Neuronal stem cell (in vitro differentiated cells): ENCODE measurements around the gene ALG9.

ENCODE experiments used
- DNase-seq: peaks from one replicate; pipeline ENCODE4 v3.0.0-alpha.2; 2013; ENCODE audit warnings: low spot score
- H2AFZ ChIP-seq: one replicate; pipeline ENCODE4 v1.6.1; 2013; ENCODE audit warnings: mild to moderate bottlenecking, low read length, inconsistent platforms
- H2AK5ac ChIP-seq: 2 replicates; pipeline ENCODE4 v1.6.1; 2013; ENCODE audit warnings: low read depth, mild to moderate bottlenecking, inconsistent platforms, low read length, moderate library complexity, mixed read lengths
- H2BK120ac ChIP-seq: 2 replicates; pipeline ENCODE4 v1.6.1; 2013; ENCODE audit warnings: low read depth, mild to moderate bottlenecking, inconsistent platforms, low read length, moderate library complexity, mixed read lengths
- H2BK12ac ChIP-seq: one replicate; pipeline ENCODE4 v1.6.1; 2013; ENCODE audit warnings: low read length, inconsistent platforms
- H2BK15ac ChIP-seq: 2 replicates; pipeline ENCODE4 v1.6.1; 2013; ENCODE audit warnings: mild to moderate bottlenecking, low read length, inconsistent platforms, mixed read lengths
- H2BK5ac ChIP-seq: one replicate; pipeline ENCODE4 v1.6.1; 2013; ENCODE audit warnings: inconsistent platforms, mild to moderate bottlenecking, low read length, moderate library complexity
- H3K14ac ChIP-seq: one replicate; pipeline ENCODE4 v1.6.1; 2013; ENCODE audit warnings: low read length, inconsistent platforms
- H3K18ac ChIP-seq: 2 replicates; pipeline ENCODE4 v1.6.1; 2013; ENCODE audit warnings: low read length, inconsistent platforms
- H3K23ac ChIP-seq: 2 replicates; pipeline ENCODE4 v1.6.1; 2013; ENCODE audit warnings: low read depth, mild to moderate bottlenecking, mixed read lengths, low read length, inconsistent platforms; ENCODE audit not compliant: poor library complexity
- H3K27ac ChIP-seq: replicated peaks from 3 replicates; pipeline ENCODE4 v1.5.1; 2013; ENCODE audit warnings: low read length, inconsistent platforms
- H3K27me3 ChIP-seq, 3 experiments: 2 replicates each; pipeline ENCODE4 v1.6.1; 2013; ENCODE audit warnings: low read length in 3 of 3, mild to moderate bottlenecking in 2 of 3, inconsistent platforms in 1 of 3, low read depth in 1 of 3, mixed read lengths in 1 of 3, moderate library complexity in 1 of 3; ENCODE audit not compliant: control insufficient read depth in 3 of 3, insufficient read depth in 3 of 3
- H3K36me3 ChIP-seq, 2 donors: replicated peaks in 1 of 2; 2 replicates each; pipeline ENCODE4 v1.6.1; 2013; ENCODE audit warnings: low read length in 2 of 2; ENCODE audit not compliant: control insufficient read depth in 2 of 2, insufficient read depth in 2 of 2
- H3K4ac ChIP-seq: 2 replicates; pipeline ENCODE4 v1.6.1; 2013; ENCODE audit warnings: inconsistent platforms, mild to moderate bottlenecking, low read length, moderate library complexity
- H3K4me1 ChIP-seq, 2 donors: 1 replicate in 1 of 2; 2 replicates in 1 of 2; pipeline ENCODE4 v1.6.1; 2013; ENCODE audit warnings: low read length in 2 of 2, low read depth in 1 of 2; ENCODE audit not compliant: control insufficient read depth in 2 of 2, insufficient read depth in 1 of 2
- H3K4me2 ChIP-seq: one replicate; pipeline ENCODE4 v1.6.1; 2013; ENCODE audit warnings: mild to moderate bottlenecking, low read length, inconsistent platforms; ENCODE audit not compliant: insufficient read depth, poor library complexity, severe bottlenecking
- H3K4me3 ChIP-seq, 2 donors: 2 replicates each; pipeline ENCODE4 v1.5.1; 2013; ENCODE audit warnings: low read length in 2 of 2, mild to moderate bottlenecking in 2 of 2, inconsistent platforms in 1 of 2, moderate library complexity in 1 of 2
- H3K79me1 ChIP-seq: one replicate; pipeline ENCODE4 v1.6.1; 2013; ENCODE audit warnings: low read depth, mild to moderate bottlenecking, inconsistent platforms, low read length, moderate library complexity
- H3K9ac ChIP-seq: one replicate; pipeline ENCODE4 v1.6.1; 2013; ENCODE audit warnings: mild to moderate bottlenecking, low read depth, low read length, inconsistent platforms; ENCODE audit not compliant: poor library complexity
- H3K9me3 ChIP-seq, 2 donors: replicated peaks in 1 of 2; 2 replicates each; pipeline versions ENCODE3 to v1.6.1; 2013; ENCODE audit warnings: low read length in 2 of 2, mild to moderate bottlenecking in 2 of 2, inconsistent platforms in 1 of 2, low read depth in 1 of 2, mixed read lengths in 1 of 2, moderate library complexity in 1 of 2; ENCODE audit not compliant: control insufficient read depth in 2 of 2, insufficient read depth in 1 of 2
- H4K8ac ChIP-seq: one replicate; pipeline ENCODE4 v1.6.1; 2013; ENCODE audit warnings: low read depth, mild to moderate bottlenecking, inconsistent platforms, low read length, moderate library complexity
- H4K91ac ChIP-seq: one replicate; pipeline ENCODE4 v1.6.1; 2013; ENCODE audit warnings: low read length, low read depth, mild to moderate bottlenecking, inconsistent platforms; ENCODE audit not compliant: poor library complexity
- WGBS, 2 donors: extraction: QIAGEN DNeasy Blood & Tissue Kit; methylation state at CpG; one replicate each; pipeline ENCODE4 v1.1.7; 2013; ENCODE audit warnings: missing lambda C conversion rate in 2 of 2, mixed read lengths in 1 of 2; ENCODE audit not compliant: insufficient read length in 2 of 2, insufficient replicate concordance in 1 of 2; ENCODE audit errors: extremely low coverage in 2 of 2; 5-methylcytosine and 5-hydroxymethylcytosine counted together

ALG9 gene

GRCh38 chr11:111910676-111911562, 39.5 kb upstream of the ALG9 start:
- WGBS, 2 donors = no CpG with 5 or more reads among the region's 9 CpGs
- DNase-seq = no peak

GRCh38 chr11:111909378-111909777, 38.0 kb upstream of the ALG9 start:
- H3K27ac ChIP-seq = no peak overlapping the region
- no peak overlapping the region for H2BK120ac ChIP-seq
- no peak overlapping the region for H3K4me3 ChIP-seq
- no peak overlapping the region for H3K14ac ChIP-seq
- H3K9ac ChIP-seq = no peak overlapping the region
- H4K91ac ChIP-seq = no peak overlapping the region
- H2BK15ac ChIP-seq = no peak overlapping the region
- no peak overlapping the region for H4K8ac ChIP-seq
- DNase-seq = no peak
- H2BK5ac ChIP-seq = no peak overlapping the region
- H2AFZ ChIP-seq = no peak overlapping the region
- no peaks in the 10 kb centered on the region for H3K9me3 ChIP-seq
- no peak overlapping the region for H2AK5ac ChIP-seq
- no peaks in the 10 kb centered on the region for H3K27me3 ChIP-seq
- no CpG with 5 or more reads among the region's 5 CpGs for WGBS, 2 donors
- no peak overlapping the region for H2BK12ac ChIP-seq
- no peaks in the 10 kb centered on the region for H3K36me3 ChIP-seq
- no peaks in the 10 kb centered on the region for H3K79me1 ChIP-seq
- no peak overlapping the region for H3K4ac ChIP-seq
- no peak overlapping the region for H3K23ac ChIP-seq
- peaks cover 5 to 13% of the 10 kb centered on the region in 2 donors for H3K4me1 ChIP-seq
- H3K4me2 ChIP-seq = no peak overlapping the region
- no peak overlapping the region for H3K18ac ChIP-seq

More at GRCh38 chr11:111910676-111911562, 39.5 kb upstream of the ALG9 start:
- no peak overlapping the region for H2BK15ac ChIP-seq
- H3K23ac ChIP-seq = no peak overlapping the region
- H3K18ac ChIP-seq = no peak overlapping the region
- no peak overlapping the region for H3K9ac ChIP-seq
- no peak overlapping the region for H2AFZ ChIP-seq
- H4K91ac ChIP-seq = no peak overlapping the region
- no peak overlapping the region for H3K4me2 ChIP-seq
- H2BK5ac ChIP-seq = no peak overlapping the region
- H4K8ac ChIP-seq = no peak overlapping the region
- peaks cover 5 to 13% of the 10 kb centered on the region in 2 donors for H3K4me1 ChIP-seq
- no peak overlapping the region for H3K4ac ChIP-seq
- no peak overlapping the region for H3K4me3 ChIP-seq
- no peaks in the 10 kb centered on the region for H3K9me3 ChIP-seq
- peak overlapping the region; percentile 83 for H3K14ac ChIP-seq
- no peaks in the 10 kb centered on the region for H3K36me3 ChIP-seq
- H3K27me3 ChIP-seq = no peaks in the 10 kb centered on the region
- no peaks in the 10 kb centered on the region for H3K79me1 ChIP-seq
- no peak overlapping the region for H2BK12ac ChIP-seq
- H2BK120ac ChIP-seq = no peak overlapping the region
- H2AK5ac ChIP-seq = no peak overlapping the region
- no peak overlapping the region for H3K27ac ChIP-seq

GRCh38 chr11:111908639-111909305, 37.4 kb upstream of the ALG9 start:
- H3K4me2 ChIP-seq = no peak overlapping the region

GRCh38 chr11:111906680-111907079, 35.3 kb upstream of the ALG9 start:
- Histone ChIP-seq H4K8ac (no peak overlapping the region), H3K27me3 (no peaks in the 10 kb centered on the region), H3K4ac (no peak overlapping the region), H3K36me3 (no peaks in the 10 kb centered on the region), H3K4me2 (no peak overlapping the region), H2BK120ac (no peak overlapping the region), H3K4me1 (peaks cover 0 to 3% of the 10 kb centered on the region in 2 donors), H3K27ac (no peak overlapping the region), H3K9ac (no peak overlapping the region), H4K91ac (no peak overlapping the region), H3K18ac (no peak overlapping the region), H3K23ac (no peak overlapping the region), H3K79me1 (no peaks in the 10 kb centered on the region), H2BK12ac (no peak overlapping the region), H3K4me3 (no peak overlapping the region), H3K9me3 (no peaks in the 10 kb centered on the region), H3K14ac (no peak overlapping the region), H2BK15ac (no peak overlapping the region), H2BK5ac (no peak overlapping the region), H2AFZ (peak overlapping the region; percentile 17), H2AK5ac (no peak overlapping the region)
- no CpG with 5 or more reads among the region's 1 CpG for WGBS, 2 donors
- no peak for DNase-seq

More at GRCh38 chr11:111908639-111909305, 37.4 kb upstream of the ALG9 start:
- Histone ChIP-seq H2AFZ (no peak overlapping the region), H3K27ac (no peak overlapping the region), H3K9me3 (no peaks in the 10 kb centered on the region), H3K79me1 (no peaks in the 10 kb centered on the region), H3K14ac (no peak overlapping the region), H2AK5ac (no peak overlapping the region), H3K4ac (no peak overlapping the region), H3K4me3 (no peak overlapping the region), H4K8ac (no peak overlapping the region), H3K23ac (no peak overlapping the region), H3K36me3 (no peaks in the 10 kb centered on the region), H2BK5ac (no peak overlapping the region), H3K18ac (no peak overlapping the region), H2BK15ac (no peak overlapping the region), H4K91ac (no peak overlapping the region), H3K9ac (no peak overlapping the region), H3K4me1 (peaks cover 5 to 13% of the 10 kb centered on the region in 2 donors), H2BK12ac (no peak overlapping the region), H2BK120ac (no peak overlapping the region), H3K27me3 (no peaks in the 10 kb centered on the region)
- DNase-seq = no peak
- WGBS, 2 donors = no CpG with 5 or more reads among the region's 5 CpGs
